Measurements from ENCODE around the gene SPATS2.
"Not testable (repeated sequence)": the region's sequence is repeated elsewhere in the genome, so short reads cannot be mapped to it uniquely, and the experiment has no call there.

Gene SPATS2

DNA sequence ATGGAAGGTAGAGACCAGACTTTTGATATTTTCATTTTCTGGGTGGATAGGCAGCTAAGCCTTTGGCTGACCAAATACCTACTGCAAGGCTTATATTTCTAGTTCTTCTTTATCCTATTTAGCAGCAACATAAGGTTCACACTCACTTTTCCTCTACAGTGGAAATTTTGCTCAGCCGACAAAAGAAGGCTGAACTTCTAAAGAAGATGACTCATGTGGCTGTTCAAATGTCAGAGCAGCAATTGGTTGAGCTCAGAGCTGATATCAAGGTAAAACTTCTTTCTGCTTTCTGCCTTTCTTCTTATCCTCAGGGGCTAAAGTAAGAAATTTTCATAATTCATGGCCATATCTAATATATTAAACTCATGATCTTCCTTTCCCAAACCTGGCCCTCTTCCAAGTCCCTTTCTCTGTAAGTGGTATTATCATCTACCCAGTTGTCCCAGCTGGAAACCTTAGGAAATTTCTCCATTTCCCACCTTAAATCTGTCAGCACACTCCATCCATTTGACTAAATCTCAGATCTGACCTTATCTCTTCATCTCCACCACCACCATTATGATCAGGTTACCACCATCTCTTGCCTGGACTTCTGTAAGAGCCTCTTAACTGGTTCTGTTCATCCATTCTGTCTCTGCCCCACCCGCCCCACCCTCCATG is 151.8 kb downstream of the SPATS2 start:
- no peak for DNase-seq (ENCODE audit: low read depth)

DNA sequence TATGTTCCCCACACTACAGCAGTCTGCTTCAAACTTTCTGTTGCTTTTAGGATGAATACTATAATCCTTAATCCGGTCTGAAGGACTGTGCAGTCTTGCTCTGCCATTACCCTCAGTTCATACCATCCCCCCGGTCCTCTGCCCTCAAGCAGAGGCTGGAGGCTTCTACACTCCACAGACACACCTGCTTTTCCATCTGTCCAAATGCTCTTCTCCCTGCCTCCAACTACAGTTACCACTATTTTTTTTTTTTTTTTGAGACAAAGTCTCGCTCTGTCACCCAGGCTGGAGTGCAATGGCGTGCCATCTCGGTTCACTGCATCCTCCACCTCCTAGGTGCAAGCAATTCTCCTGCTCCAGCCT is 152.3 kb downstream of the SPATS2 start:
- DNase-seq (ENCODE audit: low read depth), result no peak

DNA sequence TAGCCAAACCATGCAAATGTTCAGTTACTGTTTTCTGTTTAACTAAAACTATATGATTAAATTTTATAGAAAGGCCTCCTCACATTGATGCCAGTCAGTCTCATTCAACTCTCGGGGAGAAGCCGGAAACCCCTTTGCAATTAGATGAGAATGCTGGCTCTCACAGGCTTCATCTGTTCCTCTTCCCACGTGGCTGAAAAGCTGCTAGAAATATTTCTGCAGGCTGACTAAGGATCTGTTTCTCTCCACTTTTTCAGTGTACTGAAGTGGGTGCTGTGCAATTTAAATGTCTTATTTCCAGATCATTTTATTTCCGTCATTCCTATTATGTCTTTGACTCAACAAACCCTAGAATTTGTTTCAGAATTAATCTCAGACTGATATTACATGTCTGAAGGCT is 154.1 kb downstream of the SPATS2 start:
- DNase-seq (ENCODE audit: low read depth), result no peak

DNA sequence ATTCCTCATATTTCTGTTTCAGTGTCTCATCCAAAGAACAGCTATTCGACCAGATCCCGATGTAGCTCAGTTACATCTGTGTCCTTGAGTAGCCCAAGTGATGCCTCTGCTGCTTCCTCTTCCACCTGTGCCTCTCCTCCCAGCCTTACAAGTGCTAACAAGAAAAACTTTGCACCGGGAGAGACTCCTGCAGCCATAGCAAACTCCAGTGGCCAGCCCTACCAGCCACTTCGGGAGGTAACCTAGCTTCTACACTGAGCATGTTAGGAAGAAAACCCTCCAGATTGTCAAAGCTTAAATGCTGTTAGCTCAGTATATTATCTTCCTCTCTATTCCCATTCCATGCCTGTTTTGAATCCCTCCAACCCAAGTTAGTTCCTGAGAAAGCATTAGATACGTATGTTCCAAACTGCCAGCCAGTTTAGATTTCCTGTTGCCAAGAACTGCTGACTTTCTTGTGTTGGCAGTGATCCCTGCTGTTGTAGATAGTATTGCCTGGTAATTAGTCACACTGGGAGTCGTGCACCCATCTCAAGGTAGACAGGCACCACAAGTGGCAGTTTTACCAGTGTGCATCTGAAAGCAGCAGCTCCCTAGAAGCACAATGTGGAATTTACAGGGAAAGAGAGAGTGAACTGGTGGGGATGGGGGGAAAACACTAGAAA is 157.5 kb downstream of the SPATS2 start:
- no peak for DNase-seq (ENCODE audit: low read depth)

DNA sequence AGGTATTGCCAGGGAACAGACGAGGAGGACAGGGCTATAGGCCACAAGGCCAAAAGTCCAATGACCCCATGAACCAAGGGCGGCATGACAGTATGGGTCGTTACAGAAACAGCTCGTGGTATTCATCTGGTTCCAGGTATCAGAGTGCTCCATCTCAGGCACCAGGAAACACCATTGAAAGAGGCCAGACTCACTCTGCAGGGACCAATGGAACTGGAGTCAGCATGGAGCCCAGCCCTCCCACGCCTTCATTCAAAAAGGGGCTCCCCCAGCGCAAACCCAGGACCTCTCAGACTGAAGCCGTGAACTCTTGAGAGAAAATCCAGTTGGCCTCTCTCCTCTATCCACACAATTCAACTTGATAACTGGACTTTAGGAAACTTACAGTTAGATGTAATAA is 158.7 kb downstream of the SPATS2 start:
- no peak for DNase-seq (ENCODE audit: low read depth)

DNA sequence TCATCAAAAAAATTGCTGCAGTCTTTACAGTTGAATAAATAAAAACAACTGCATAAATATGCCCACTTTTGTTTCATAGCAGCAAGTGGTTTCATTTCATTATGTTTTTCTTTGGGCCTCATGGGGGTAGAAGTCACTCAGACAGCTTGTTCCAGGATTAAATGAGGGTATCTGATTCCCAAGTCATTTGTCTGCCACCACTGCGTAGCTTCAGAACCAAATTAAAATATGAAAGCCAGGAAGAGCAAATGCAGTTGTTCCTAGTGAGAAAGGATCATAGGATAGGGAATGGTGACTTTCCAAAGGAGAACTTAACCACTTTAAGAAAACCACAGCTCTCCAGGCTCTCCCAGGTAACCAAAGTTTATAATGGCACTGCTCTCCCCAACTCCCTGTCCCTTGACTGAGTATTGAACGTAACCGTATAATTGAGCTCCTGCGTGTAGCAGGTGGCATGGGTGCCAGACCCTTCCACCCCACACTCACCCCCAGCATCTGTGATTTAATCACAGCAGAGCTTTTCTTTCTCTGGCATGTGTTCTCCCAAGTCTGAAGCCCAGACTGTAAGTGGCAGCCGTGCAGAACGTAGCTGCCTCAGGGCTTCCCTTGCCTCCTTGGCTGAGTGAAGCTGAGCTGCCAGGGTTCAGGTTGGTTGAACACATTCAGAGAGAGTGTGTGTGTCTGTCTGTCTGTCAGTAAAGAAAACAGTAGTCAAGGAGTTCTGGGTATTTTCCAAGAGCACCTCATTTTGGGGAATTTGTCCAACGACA is 160.3 kb downstream of the SPATS2 start:
- DNase-seq (ENCODE audit: low read depth), result no peak

DNA sequence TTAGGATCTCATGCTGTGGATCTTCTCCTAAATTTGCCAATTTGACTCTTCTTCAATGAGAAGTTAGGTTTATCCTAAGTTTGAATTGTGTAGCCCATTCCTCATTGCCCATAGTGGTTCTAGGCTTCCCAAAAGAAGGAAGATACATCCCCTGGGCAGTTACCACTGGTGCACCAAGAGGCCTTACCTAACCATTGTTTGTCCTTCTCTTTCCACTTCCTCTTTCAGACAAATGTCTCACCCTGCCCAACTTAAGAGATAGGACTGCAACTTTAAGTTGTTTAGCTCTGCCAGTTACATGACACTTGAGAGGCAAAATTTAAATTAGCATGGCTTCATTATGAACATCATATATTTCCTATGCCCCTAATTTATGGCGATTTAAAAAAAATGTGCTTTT is 162.2 kb downstream of the SPATS2 start:
- DNase-seq (ENCODE audit: low read depth), result no peak

DNA sequence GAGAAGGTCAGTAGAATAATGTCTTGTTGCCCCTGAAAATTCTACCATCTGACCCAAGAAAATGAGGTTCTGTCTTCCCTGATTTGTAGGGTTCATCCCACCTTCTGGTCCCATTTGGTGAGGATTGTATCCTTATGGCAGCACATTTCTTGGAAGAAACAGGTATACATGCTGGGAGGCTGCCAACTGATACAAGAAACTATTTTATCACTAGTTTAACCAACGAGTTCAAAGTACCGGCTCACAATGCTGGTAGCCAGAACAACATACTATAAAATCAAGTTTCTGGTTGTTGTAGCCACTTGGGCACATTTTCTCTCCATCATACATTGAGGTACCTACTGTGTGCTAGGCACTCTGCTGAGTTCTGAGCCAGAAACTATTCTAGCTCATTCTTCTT is 164.5 kb downstream of the SPATS2 start:
- DNase-seq (ENCODE audit: low read depth), result no peak

DNA sequence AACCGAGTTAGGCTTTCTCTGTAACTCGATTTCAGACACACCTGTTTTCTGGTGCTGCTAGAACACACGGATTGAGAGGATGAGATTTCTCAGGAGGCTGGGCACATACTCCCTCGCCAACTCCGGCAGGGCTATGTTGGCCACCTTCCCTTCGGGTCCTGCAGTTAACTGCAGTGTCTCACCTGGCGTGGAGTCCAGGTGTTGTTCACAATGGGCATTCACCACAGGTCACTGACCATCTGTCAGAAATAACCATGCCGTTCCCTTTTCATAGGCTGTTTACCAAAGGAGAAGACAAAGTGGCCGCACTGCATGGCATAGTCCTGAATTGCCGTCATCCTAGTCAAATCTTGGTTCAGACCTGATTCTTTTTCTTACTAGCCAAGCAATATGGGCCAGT is 166.1 kb downstream of the SPATS2 start:
- no peak for DNase-seq (ENCODE audit: low read depth)

DNA sequence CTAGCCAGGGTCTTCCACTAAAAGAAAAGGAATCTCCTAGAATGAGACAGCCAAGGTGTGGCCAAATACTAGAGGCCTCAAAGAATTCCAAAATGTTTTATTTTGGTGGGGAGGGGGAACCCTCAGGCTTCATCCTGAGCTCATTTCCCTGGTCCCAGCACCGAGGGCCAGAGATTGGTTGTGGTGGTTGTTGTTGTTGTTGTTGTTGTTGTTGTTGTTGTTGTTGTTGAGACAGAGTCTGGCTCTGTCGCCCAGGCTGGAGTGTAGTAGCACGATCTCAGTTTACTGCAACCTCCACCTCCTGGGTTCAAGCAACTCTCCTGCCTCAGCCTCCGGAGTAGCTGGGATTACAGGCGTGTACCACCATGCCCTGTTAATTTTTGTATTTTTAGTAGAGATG is 166.9 kb downstream of the SPATS2 start:
- DNase-seq (ENCODE audit: low read depth), result not testable (repeated sequence)

DNA sequence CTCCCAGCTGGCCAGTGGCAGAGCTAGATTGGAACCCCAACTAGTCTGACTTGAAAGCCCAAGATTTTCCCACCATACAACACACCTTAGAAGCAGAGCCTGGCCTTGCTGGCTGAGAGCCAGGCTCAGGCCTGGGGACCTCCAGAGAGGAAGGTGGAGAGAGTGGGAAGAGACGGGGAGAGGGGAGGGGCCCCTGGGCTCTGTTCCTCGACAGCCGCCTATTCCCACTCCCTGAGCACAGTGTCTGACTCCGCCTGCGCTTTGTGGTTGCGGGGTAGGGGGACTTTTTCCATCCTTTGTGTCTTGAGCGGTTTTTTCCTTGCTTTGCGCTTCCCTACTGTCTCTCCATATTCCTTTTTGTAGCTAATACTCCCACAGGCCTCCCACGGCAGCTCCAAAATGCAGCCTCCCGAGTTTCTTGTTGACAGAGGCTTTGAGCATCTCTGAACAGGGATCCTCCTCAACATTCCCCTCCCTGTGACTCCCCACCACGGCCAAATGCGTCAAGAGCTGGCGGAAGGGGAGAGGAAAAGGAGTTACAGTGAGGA is 167.5 kb downstream of the SPATS2 start:
- DNase-seq (ENCODE audit: low read depth), result no peak

DNA sequence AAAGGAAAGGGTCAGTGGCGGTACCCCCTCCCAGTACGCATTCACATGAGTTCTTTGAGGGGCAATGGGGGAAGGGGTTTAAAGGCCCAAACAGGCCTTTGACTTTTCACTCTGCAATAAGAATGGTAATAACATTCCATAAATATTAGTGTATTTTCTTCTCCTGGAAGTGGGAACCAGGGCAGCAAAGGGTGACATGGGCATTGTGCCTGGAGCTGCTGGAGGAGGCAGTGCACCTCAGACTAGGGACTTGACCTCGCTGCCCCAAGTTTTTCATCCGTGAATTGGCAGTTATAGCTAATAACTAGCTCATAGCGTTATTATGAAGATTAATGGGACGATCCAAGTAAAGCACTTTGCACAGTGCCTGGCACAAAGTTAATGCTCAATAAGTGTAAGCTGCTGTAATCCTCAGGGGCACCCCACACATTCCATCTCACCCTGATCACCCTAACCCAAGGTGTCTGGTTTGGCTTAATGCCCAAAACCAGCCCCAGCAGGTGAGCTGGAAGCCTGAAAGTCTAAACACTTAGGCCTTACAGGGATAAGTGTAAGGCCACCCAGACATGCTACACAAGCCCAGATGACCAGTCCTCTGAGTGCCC is 168.8 kb downstream of the SPATS2 start:
- no peak for DNase-seq (ENCODE audit: low read depth)

DNA sequence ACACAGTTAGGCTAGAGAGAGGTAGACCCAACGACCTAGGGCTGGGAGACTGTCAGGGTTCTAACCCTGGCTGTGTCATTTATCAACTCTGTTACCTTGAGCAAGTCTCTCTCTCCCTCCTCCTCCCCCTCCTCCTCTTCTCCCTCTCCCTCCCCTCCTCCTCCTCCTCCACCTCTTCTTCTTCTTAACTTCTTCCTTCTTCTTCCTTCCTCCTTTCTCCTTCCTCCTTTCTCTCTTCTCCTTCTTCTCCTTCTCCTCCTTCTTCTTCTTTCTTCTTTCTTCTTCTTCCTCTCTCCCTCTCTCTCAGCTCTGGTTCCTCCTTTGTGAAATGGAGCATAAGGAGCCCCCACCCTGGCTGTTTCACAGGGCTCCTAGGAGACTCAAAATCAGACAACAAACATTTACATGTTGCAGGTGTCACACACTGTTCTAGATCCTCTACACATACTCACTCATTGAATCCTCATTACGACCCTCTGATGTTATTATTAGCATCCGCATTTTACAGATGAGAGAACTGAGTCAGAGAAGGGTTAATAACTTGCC is 169.3 kb downstream of the SPATS2 start:
- no peak for DNase-seq (ENCODE audit: low read depth)

DNA sequence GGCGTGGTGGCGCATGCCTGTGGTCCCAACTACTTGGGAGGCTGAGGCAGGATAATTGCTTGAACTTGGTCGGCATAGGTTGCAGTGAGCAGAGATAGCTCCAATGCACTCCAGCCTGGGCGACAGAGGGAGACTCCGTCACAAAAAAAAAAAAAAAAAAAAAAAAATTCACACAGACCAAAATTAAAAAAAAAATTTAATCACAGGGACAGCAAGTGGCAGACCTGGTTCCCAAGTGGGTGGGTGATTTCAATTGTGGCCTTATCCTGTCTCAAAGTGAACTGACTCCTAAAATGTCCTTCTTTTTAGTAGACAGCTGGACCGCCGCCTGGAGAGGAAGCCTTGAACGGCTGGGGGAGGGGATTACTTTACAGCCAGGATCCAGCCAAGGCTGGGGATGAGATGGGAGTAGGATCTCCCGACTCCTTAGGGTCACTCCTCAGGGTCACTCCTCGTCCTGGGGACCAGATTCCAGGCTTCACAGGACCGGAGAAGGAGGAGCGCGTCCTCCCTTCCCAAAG is 170.0 kb downstream of the SPATS2 start:
- DNase-seq (ENCODE audit: low read depth), result no peak

DNA sequence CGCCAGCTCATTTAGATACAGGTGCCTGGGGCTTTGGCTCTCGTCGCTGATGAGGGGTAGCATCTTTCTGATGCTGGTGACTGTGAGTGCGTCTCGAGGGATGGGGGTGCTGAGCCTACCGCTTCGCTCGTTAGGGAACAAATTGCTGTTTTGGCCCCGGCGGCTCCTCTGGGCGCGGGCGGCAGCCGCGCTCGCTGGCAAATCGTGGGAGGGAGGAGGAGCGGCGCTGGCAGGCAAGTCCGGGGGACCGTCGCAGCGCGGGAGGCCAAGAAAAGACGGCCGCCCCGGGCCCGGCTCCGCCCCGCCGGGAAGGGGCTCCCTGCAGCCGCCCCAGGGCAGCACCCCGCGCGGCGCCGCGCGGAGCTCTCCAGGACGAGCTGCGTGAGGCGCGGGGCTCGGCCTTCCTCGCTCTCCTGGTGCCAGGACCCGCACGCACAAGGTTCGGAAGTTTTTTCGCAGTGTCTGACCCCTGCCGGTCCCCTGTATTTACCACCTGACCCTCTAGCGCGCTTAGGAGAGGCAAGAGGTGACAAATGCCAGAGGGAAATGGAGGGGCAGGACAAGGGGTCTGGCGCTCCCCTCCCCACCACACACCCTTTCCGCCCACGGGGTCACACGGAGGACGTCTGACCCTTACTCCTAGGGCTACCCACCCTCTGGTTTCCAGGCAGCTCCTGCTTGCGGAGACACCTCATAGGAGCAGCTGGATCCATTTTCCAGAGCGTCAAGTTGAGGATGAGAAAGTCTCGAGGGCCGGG is 170.7 kb downstream of the SPATS2 start:
- DNase-seq (ENCODE audit: low read depth), result no peak

DNA sequence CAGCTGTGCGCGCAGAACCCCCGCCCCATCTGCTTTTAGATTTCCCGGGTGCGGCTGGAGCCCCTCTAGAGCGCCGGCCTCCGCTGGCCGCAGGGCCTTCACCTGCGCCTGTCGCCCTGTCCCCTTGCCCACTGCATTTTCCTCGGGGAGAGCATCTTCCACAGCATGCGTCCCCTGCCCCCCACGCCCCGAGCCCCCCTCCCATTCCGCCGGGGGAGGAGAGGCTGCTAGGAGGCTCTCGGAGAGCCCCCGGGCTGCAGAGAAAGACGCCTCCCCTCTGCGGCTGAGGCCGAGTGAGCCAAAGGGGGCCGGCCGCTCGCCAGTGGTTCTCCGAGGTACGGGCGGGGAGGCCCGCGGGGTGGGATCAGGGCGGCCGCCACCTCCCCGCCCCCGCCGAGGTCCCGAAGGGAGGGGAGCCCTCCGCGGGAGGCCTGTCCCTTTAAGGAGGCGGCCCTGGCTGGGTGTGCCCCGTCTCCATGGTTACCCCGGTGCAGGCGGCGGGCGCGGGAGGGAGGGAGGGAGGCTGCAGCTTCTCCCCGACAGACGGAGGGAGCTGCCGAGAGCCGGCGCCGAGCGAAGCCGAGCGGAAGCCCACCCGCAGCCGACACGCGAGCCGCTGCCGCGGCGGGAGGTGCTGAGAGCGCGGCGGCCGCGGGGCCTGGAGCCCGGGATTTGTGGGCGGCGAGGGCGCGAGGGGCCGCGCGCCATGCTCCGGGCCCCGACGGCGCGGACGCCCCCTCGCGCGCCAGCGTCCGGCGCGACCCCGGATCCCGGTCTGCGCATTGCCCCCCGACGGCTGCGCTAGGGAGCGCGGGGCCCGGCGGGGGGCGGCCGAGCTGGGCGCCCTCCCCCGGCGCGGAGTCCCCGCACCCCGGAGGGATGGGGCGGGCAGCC is 171.5 kb downstream of the SPATS2 start, which contains the start of gene KCNH3:
KCNH3 (plus strand) TSS at position 521 of the 894 bp plus-strand sequence. CDS start 387 bp downstream, outside the sequence.
- peak; percentile 80 for DNase-seq (ENCODE audit: low read depth)

DNA sequence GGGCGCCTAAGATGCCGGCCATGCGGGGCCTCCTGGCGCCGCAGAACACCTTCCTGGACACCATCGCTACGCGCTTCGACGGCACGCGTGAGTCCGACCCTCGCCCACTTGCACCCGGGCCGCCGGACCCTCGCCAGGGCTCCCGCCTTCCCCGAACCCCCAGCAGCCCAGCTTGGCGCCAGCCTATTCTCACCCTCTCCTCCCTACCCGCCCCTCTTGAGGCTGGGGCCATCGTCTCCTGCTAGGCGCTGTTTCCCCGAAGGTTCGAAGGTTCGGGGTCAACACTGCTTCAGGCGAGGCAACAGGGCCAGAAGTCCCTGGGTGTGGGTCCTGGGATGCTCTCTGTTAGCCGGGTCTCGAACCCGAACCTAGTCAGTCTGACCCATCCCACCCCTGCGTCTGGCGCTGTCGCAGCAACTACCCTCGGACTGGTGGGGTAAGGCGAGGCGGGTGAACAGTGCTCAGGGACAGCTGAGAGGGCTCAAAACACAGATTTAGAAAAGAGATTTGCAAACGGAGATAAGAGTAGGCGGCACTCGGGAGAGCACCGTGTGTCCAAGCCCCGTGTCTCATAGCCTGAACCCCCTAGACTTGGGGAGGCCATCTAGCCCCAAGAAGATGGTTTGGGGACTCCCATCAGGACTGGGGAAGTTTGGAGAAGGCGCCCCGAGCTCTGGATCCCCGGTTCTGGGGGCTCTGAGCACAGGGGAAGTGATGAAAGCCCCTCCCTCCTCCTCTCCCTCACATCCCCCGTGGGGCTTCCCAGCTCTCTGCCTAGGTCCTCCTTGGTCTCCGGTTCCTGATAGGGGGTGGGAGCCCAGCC is 172.4 kb downstream of the SPATS2 start:
- no peak for DNase-seq (ENCODE audit: low read depth)

DNA sequence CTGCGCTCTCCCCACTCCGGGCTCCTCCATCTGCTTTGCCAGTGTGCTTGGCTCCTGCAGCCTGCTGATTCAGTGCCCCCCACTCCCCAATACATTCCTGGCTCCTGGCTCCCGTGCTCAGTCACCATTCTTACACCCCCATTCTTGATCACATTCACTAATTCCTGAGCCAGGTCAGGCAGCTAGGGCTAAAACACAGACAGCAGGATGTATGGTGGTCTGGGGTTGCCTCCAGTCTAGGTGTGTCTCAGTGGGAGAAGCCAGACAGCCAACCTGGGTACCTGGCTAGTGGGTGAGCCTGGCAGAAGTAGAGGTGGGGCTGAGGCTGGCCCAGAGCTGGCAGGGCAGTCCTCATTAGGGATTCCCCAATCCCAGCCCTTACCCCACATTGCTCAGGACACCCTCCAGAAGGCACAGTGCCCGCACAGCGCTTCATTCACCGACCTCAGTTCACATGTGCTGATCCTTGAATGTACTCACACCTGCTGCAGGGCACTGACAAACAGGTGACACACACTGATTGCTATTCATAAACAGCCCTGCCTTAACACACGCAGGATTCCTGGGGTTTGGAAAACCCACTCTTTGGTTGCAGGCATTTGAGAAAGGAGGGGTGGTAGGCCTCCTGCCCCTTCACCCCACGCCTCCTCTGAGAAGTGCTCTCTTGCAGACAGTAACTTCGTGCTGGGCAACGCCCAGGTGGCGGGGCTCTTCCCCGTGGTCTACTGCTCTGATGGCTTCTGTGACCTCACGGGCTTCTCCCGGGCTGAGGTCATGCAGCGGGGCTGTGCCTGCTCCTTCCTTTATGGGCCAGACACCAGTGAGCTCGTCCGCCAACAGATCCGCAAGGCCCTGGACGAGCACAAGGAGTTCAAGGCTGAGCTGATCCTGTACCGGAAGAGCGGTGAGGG is 173.2 kb downstream of the SPATS2 start:
- DNase-seq (ENCODE audit: low read depth), result no peak

Data from stimulated activated CD8-positive, alpha-beta memory T cell treated with anti-CD3 and anti-CD28 coated beads, Interleukin-4, amount 100 ng/mL, for 24 hours (primary cell).